CD14-positive monocyte (primary cell): ENCODE measurements around the gene ACTN4. TPM values are rescaled to one million over a fixed set of nuclear protein-coding genes. Genes with fewer than 3 reads are reported as not detected.

Experiments used
- DNase-seq, 3 donors: peaks; one replicate each; pipeline ENCODE4 v3.0.0-alpha.2; 2011 to 2022
- H2AFZ ChIP-seq: 2 replicates; pipeline ENCODE4 v1.6.0; 2012; ENCODE audit warnings: mild to moderate bottlenecking, low read depth, low read length, inconsistent platforms; ENCODE audit not compliant: insufficient read depth, poor library complexity, severe bottlenecking
- H3K27ac ChIP-seq, 2 donors: 1 replicate in 1 of 2; 2 replicates in 1 of 2; pipeline ENCODE4 v1.5.1; 2012 to 2013; ENCODE audit warnings: low read length in 2 of 2, control low read depth in 1 of 2, inconsistent platforms in 1 of 2, low read depth in 1 of 2, mild to moderate bottlenecking in 1 of 2
- H3K27me3 ChIP-seq, 2 donors: one replicate each; pipeline versions ENCODE4 v1.6.0 to v1.6.1; 2011 to 2013; ENCODE audit warnings: low read length in 2 of 2; ENCODE audit not compliant: control insufficient read depth in 2 of 2, insufficient read depth in 2 of 2
- H3K36me3 ChIP-seq, 2 donors: replicated peaks in 1 of 2; 1 replicate in 1 of 2; 2 replicates in 1 of 2; pipeline versions ENCODE4 v1.5.1 to v1.6.1; 2012 to 2013; ENCODE audit warnings: low read length in 2 of 2, control low read depth in 1 of 2, inconsistent platforms in 1 of 2, mild to moderate bottlenecking in 1 of 2; ENCODE audit not compliant: insufficient read depth in 2 of 2, control insufficient read depth in 1 of 2
- H3K4me1 ChIP-seq, 2 donors: 1 replicate in 1 of 2; 2 replicates in 1 of 2; pipeline versions ENCODE4 v1.5.1 to v1.6.1; 2012 to 2013; ENCODE audit warnings: low read length in 2 of 2, control low read depth in 1 of 2, inconsistent platforms in 1 of 2, mild to moderate bottlenecking in 1 of 2, moderate library complexity in 1 of 2; ENCODE audit not compliant: insufficient read depth in 2 of 2, control insufficient read depth in 1 of 2
- H3K4me2 ChIP-seq: replicated peaks from 2 replicates; pipeline ENCODE3; 2012; ENCODE audit warnings: low read length, moderate library complexity, mild to moderate bottlenecking; ENCODE audit not compliant: poor library complexity, severe bottlenecking; ENCODE audit errors: extremely low read depth
- H3K4me3 ChIP-seq, 3 experiments: fragments of 200-600 bp in 1 of 3; sonication (generic) in 1 of 3; replicated peaks in 1 of 3; 1 replicate in 2 of 3; 2 replicates in 1 of 3; pipeline ENCODE4 v1.5.1; 2011 to 2013; ENCODE audit warnings: low read length in 3 of 3, mild to moderate bottlenecking in 3 of 3, control low read depth in 2 of 3, low read depth in 2 of 3, inconsistent platforms in 1 of 3, moderate library complexity in 1 of 3
- H3K79me2 ChIP-seq: 2 replicates; pipeline ENCODE4 v1.6.0; 2012; ENCODE audit warnings: mild to moderate bottlenecking, control low read depth, inconsistent platforms, low read length, moderate library complexity; ENCODE audit not compliant: insufficient read depth
- H3K9ac ChIP-seq: 2 replicates; pipeline ENCODE4 v1.6.0; 2017; ENCODE audit warnings: low read length, mild to moderate bottlenecking; ENCODE audit not compliant: insufficient read depth, poor library complexity, severe bottlenecking
- H3K9me3 ChIP-seq, 2 donors: replicated peaks in 1 of 2; 1 replicate in 1 of 2; 2 replicates in 1 of 2; pipeline versions ENCODE4 v1.5.1 to v1.6.1; 2012 to 2013; ENCODE audit warnings: low read length in 2 of 2, control low read depth in 1 of 2; ENCODE audit not compliant: control insufficient read depth in 1 of 2, insufficient read depth in 1 of 2
- H4K20me1 ChIP-seq: 2 replicates; pipeline ENCODE4 v1.6.0; 2012; ENCODE audit warnings: mild to moderate bottlenecking, low read length, control low read depth, moderate library complexity; ENCODE audit not compliant: insufficient read depth
- H3K27ac Mint-ChIP-seq, 7 donors: one replicate each; pipeline ENCODE4 v1.8.0; 2020; ENCODE audit warnings: mild to moderate bottlenecking in 7 of 7, mixed read lengths in 7 of 7, moderate library complexity in 6 of 7, inconsistent platforms in 2 of 7
- H3K27me3 Mint-ChIP-seq, 3 donors: one replicate each; pipeline ENCODE4 v1.8.0; 2021 to 2022; ENCODE audit warnings: low read depth in 3 of 3, mild to moderate bottlenecking in 3 of 3, mixed read lengths in 3 of 3, moderate library complexity in 3 of 3, inconsistent platforms in 1 of 3
- H3K36me3 Mint-ChIP-seq, 2 donors: one replicate each; pipeline ENCODE4 v1.8.0; 2020; ENCODE audit warnings: mixed read lengths in 2 of 2, inconsistent platforms in 1 of 2, mild to moderate bottlenecking in 1 of 2
- H3K4me1 Mint-ChIP-seq: one replicate; pipeline ENCODE4 v1.8.0; 2020; ENCODE audit warnings: mild to moderate bottlenecking, mixed read lengths
- H3K4me3 Mint-ChIP-seq, 2 donors: one replicate each; pipeline ENCODE4 v1.8.0; 2020; ENCODE audit warnings: mild to moderate bottlenecking in 2 of 2, mixed read lengths in 2 of 2, moderate library complexity in 1 of 2
- H3K9me3 Mint-ChIP-seq, 7 donors: one replicate each; pipeline ENCODE4 v1.8.0; 2020 to 2022; ENCODE audit warnings: mixed read lengths in 7 of 7, mild to moderate bottlenecking in 6 of 7, moderate library complexity in 6 of 7, inconsistent platforms in 2 of 7
- WGBS: methylation state at CpG from one replicate; pipeline ENCODE4 v1.1.5; 2013; ENCODE audit warnings: missing lambda C conversion rate; ENCODE audit not compliant: insufficient coverage; 5-methylcytosine and 5-hydroxymethylcytosine counted together
- intact Hi-C, 2 donors: fragments of 100-400 bp; cut with micrococcal nuclease; formaldehyde crosslinking; loops; one replicate each; pipeline versions ENCODE4 v1.15.0 to v1.15.1; 2023
- polyA plus RNA-seq, 3 donors: library from polyadenylated mRNA; depleted of rRNA in 1 of 3; unstranded in 2 of 3; stranded (reverse) in 1 of 3; fragments of 300-500 nt in 2 of 3; fragments of >200 nt in 1 of 3; fragmentation: Illumina TruSeq in 2 of 3; gene quantifications; 1 replicate in 2 of 3; 2 replicates in 1 of 3; pipeline ENCODE4 v1.2.3, GENCODE V29; 2012 to 2021
- TF ChIP-seq, protein P1 (sequence below): fragments of 200-600 bp; IDR thresholded peaks from one replicate; pipeline ENCODE4 v1.8.0; 2022; ENCODE audit warnings: antibody characterized with exemption, mild to moderate bottlenecking

Gene ACTN4
- polyA plus RNA-seq, 3 donors = 8.4 to 177 (median 16.0) TPM

DNA sequence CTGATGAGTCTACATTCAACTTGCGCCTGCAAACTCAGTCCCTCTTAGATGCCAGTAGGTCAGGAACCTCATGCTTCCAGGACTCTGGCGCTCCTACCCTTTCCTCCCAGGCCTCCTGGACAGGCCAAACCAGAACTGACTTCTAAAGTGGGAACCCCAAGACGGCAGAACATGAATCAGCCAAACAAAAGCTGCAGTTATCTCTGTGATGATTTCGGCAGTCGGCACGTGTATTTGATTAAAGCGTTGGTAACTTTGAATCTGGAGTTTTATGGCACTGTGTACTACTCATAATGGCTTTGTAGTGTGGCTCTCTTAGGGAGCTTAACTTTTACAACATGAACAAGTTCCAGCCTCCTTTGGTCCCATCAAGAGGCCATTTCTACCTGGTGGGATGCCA lies 13.7 kb downstream of the ACTN4 start:
- Histone ChIP-seq H4K20me1 (peaks cover 98% of the 10 kb centered on the region), H2AFZ (no peak overlapping the region), H3K4me2 (no peak overlapping the region), H3K36me3 (peaks cover 0 to 19% of the 10 kb centered on the region in 2 donors), H3K9ac (no peak overlapping the region), H3K4me3 (no peak overlapping the region), H3K27me3 (no peaks in the 10 kb centered on the region), H3K27ac (peak overlapping the region in 1 of 2 donors; percentile 51), H3K4me1 (peaks cover 52 to 66% of the 10 kb centered on the region in 2 donors), H3K79me2 (peaks cover 100% of the 10 kb centered on the region), H3K9me3 (no peaks in the 10 kb centered on the region)
- Mint-ChIP-seq H3K4me1 (peaks cover 70% of the 10 kb centered on the region), H3K27ac (peak overlapping the region in 5 of 7 donors; percentile 6 to 80 (median 32)), H3K4me3 (no peak overlapping the region), H3K27me3 (no peaks in the 10 kb centered on the region), H3K9me3 (no peaks in the 10 kb centered on the region), H3K36me3 (peaks cover 24 to 39% of the 10 kb centered on the region in 2 donors)
- WGBS = 100% methylated on average over 2 of the region's 7 CpGs
- intact Hi-C loops = no loop called here
- DNase-seq = no peak
- TF ChIP-seq, protein P1, sequence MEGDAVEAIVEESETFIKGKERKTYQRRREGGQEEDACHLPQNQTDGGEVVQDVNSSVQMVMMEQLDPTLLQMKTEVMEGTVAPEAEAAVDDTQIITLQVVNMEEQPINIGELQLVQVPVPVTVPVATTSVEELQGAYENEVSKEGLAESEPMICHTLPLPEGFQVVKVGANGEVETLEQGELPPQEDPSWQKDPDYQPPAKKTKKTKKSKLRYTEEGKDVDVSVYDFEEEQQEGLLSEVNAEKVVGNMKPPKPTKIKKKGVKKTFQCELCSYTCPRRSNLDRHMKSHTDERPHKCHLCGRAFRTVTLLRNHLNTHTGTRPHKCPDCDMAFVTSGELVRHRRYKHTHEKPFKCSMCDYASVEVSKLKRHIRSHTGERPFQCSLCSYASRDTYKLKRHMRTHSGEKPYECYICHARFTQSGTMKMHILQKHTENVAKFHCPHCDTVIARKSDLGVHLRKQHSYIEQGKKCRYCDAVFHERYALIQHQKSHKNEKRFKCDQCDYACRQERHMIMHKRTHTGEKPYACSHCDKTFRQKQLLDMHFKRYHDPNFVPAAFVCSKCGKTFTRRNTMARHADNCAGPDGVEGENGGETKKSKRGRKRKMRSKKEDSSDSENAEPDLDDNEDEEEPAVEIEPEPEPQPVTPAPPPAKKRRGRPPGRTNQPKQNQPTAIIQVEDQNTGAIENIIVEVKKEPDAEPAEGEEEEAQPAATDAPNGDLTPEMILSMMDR = no peak

DNA sequence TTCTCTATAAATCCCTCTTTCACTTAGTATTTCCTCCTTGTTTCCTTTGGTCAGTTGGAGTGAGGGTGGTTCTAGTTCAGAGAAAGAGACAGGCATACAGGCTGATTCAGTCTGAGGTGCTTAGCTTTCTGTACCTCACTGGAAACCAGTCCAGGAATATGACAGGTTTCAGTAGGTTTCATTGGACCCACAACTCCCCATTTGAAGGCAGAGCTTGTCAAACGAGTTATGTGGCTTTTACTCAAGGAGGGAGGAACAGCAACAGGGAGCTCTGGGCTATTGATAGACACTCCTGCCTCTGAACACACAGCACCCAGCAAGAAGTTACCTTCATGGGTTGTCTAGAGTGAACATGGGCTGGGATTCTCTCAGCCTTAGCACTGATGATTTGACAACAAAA lies 14.5 kb downstream of the ACTN4 start:
- Histone ChIP-seq H2AFZ (no peak overlapping the region), H3K4me3 (no peak overlapping the region), H3K27me3 (no peaks in the 10 kb centered on the region), H3K27ac (peak overlapping the region in 1 of 2 donors; percentile 68), H3K36me3 (peaks cover 0 to 19% of the 10 kb centered on the region in 2 donors), H3K4me2 (no peak overlapping the region), H3K79me2 (peaks cover 100% of the 10 kb centered on the region), H3K9ac (no peak overlapping the region), H4K20me1 (peaks cover 98% of the 10 kb centered on the region), H3K4me1 (peaks cover 52 to 66% of the 10 kb centered on the region in 2 donors), H3K9me3 (no peaks in the 10 kb centered on the region)
- TF ChIP-seq, protein P1 = no peak
- Mint-ChIP-seq H3K9me3 (no peaks in the 10 kb centered on the region), H3K36me3 (peaks cover 22 to 32% of the 10 kb centered on the region in 2 donors), H3K27ac (peak overlapping the region; percentile 50 to 88 (median 77)), H3K4me3 (no peak overlapping the region), H3K27me3 (no peaks in the 10 kb centered on the region), H3K4me1 (peaks cover 70% of the 10 kb centered on the region)
- no peak for DNase-seq
- intact Hi-C loops = no loop called here
- no CpG with 5 or more reads among the region's 1 CpG for WGBS
